GM19468 (cell line): Measurements from ENCODE around the gene LRWD1.
"Not testable (repeated sequence)": the region's sequence is repeated elsewhere in the genome, so short reads cannot be mapped to it uniquely, and the experiment has no call there.

Source experiments
- ATAC-seq: cut with Tn5 transposase; IDR thresholded peaks from one replicate; pipeline ENCODE4 v1.9.1; 2021; ENCODE audit warnings: mild to moderate bottlenecking, moderate library complexity, moderate number of reproducible peaks; ENCODE audit not compliant: unreplicated experiment; ENCODE audit errors: extremely low read depth

Gene LRWD1

DNA sequence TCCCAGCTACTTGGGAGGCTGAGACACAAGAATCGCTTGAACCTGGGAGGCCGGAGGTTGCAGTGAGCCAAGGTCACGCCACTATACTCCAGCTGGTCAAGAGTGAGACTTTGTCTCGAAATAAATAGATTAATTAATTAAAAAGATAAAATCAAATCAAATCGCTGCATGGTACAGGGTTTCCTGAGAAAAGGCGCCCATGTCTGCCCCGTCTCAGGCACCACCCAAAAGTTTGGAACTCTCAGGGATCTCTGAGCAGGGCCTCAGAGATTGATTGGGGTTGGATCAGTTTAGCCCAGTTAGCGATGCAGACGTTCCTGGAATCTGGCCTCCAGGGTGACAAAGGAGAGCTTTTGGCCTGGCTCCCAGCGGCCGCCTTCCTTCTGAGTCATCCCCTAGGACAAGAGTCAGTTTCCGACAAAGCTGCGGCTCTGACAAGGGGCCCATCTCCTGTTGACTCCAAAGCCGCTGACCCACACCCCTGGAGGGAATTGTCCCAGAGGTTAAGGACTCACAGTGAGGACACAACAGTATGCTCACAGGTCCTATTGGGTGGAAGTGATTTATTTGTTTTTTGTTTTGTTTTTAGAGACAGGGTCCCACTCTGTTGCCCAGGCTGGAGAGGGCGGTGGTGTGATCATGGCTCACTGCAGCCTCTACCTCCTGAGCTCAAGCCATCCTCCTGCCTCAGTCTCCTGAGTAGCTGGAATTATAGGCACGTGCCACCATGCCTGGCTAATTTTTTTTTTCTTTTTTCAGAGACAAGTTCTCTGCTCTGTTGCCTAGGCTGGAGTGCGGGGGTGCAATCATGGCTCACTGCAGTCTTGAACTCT is 24.6 kb upstream of the LRWD1 start:
- no peak for ATAC-seq

DNA sequence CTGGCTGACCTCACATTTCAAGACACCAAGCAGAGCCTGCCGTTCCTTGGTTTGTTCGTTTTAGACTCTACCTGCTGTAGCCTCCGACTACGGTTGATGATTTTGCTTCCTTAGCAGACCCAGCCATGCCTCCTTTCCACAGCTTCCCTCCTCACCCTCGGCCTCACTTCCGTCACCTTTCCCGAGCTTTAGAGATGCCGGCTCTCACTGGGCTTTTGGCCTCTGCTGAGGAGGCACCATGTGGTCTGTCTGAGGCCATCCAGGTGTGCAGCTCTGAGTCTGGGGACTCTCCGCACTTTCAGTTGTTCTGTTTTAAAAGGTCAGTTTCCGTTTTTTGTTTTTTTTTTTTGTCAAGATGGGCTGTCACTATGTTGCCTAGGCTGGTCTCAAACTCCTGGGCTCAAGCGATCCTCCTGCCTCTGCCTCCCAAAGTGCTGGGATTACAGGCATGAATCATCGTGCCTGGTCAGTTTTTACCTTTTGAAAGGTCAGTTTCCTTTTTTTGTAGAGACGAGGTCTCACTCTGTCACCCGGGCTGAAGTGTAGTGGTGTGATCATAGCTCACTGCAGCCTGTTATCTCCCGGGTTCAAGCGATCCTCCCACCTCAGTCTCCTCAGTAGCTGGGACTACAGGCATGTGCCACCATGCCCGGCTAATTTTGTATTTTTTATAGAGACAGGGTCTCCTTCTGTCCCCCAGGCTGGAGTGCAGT is 19.7 kb upstream of the LRWD1 start:
- no peak for ATAC-seq

DNA sequence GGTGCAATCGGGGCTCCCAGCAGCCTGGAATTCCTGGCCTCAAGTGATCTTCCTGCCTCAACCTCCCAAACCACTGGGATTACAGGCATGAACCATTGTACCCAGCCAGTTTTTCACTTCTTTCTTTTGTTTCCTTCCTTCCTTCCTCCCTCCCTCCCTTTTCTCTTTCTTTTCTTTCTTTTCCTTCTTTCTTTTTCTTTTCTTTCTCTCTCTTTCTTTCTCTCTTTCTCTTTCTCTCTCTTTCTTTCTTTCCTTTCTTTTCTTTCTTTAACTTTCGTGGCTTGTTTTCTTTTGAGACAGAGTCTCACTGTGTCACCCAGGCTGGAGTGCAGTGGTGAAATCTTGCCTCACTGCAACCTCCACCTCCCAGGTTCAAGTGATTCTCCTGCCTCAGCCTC is 19.1 kb upstream of the LRWD1 start:
- no peak for ATAC-seq

DNA sequence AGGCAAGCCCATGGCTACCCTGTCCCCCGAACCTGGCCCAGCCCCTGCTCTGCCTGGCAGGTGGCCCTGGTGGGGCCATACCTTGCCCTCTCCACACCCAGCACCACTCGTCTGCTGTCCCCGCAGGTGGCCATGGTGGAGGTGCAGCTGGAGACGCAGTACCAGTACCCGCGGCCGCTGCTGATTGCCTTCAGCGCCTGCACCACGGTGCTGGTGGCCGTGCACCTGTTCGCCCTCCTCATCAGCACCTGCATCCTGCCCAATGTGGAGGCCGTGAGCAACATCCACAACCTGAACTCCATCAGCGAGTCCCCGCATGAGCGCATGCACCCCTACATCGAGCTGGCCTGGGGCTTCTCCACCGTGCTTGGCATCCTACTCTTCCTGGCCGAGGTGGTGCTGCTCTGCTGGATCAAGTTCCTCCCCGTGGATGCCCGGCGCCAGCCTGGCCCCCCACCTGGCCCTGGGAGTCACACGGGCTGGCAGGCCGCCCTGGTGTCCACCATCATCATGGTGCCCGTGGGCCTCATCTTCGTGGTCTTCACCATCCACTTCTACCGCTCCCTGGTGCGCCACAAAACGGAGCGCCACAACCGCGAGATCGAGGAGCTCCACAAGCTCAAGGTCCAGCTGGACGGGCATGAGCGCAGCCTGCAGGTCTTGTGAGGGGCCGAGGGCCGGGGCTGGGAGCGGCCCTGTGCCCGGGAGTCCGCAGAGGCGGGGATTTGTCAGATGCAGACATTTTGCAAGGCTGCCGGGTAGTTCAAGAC is 18.2 kb upstream of the LRWD1 start:
- no peak for ATAC-seq

DNA sequence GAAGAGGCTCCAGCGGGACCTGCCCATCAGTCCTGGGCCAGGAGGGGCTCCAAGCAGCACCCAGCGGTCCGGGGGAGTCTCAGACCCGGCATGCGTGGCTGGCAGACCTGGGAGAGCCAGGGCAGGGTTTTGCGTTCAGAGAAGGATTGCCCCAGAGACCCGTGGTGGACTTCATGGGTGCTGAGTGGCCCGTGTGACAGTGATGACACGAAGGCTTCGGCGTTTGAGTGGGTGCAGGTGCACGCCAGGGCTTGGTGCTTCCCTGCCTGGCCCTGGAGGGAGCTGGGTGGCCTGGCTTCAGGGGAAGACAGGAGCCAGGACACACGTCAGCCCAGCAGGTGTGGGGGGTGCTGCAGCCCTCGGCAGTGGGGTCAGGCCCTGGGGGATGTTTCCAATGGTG is 17.5 kb upstream of the LRWD1 start:
- no peak for ATAC-seq

DNA sequence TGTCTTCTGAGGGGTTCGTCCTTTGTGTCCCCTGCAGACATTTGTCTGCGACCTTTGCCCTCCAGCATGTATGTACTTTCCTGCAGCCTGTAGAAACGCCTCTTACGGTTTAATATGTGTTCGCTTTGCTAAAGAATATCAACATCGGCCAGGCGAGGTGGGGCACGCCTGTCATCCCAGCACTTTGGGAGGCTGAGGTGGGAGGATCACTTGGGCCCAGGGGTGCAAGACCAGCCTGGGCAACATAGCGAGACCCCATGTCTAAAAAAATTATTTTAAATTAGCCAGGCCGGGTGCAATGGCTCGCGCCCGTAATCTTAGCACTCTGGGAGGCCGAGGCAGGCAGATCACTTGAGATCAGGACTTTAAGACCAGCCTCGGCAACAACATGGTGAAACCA is 15.6 kb upstream of the LRWD1 start:
- no peak for ATAC-seq

DNA sequence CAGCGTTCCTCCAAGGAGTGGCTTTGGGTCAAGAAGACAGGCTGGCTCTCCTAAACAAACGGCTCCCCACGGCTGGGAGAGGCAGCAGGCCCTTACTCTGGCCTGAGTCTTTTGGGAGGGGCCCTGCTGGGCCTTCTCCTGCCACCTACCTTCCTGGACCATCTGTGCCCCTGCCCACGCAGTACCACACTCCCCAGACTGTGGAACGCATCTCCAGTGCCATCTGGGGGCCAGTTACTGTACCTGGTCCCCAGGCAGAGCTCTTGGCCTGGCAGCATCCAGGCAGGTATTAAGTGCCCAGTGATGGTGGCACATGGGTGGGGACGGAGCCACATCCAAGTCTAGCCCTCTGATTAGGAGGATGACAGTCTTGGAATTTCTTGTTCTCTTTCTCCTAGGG is 14.5 kb upstream of the LRWD1 start:
- ATAC-seq, result no peak

DNA sequence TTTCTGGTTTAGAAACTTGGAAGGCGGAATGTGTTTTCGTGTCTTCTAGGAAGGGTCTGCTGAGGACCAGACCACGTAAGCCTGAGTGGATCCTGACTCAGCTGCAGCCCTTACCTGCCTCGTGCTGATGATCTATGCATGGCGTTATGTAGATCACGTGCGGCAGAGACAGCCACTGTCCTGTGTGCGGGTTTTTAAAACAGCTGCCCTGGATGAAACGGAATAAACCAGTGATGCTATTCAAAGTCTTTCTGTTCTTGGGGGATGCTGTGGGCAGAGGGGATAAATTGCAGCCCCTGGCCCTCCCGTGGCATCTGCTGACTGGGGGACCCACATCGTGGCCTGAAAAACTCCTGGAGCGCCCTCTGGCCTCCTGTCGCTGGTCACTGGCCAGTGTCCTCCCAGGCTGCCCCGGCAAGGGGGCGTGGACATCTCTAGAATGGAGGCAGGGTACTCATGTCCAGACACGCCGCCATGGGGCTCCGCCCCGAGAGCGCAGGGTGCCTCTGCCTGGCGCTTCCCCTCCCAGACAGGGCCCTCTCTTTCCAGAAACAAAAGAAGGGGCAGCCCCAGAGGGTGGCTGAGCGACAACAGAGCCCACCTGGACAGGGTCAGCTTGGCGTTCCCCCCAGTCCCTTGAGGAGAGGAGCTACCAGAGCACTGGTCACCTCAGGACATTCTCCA is 13.3 kb upstream of the LRWD1 start:
- no peak for ATAC-seq

DNA sequence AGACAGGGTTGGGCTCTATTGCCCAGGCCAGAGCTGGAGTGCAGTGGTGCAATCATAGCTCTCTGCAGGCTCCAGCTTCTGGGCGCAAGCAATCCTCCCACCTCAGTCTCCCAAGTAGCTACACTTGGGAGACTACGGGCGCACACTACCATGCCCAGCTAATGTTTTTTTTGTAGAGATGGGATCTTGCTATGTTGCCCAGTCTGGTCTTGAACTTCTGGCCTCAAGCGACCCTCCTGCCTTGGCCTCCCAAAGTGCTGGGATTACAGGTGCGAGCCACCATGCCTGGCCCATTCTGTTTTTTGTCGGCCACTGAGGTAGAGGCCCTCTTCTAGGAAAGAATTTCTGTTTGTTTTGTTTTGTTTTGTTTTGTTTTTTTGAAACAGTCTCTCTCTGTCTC is 12.3 kb upstream of the LRWD1 start:
- no peak for ATAC-seq

DNA sequence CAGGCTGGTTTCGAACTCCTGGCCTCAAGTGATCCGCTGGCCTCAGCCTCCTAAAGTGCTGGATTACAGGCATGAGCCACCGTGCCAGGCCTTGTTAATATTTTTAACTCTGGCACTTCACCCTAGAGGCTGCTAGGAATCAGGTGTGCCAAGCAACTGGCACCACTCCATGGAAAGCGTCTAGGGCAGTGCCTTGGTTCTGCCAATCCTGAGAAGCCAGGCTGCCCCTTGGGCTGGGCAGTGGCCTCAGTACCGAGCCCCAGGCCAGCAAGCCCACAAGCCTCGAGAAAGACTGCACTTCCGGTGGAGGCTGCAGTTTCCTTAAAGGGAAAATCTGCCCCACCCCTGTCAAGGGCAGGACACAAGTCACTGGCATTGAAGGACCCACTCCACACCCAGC is 11.5 kb upstream of the LRWD1 start:
- no peak for ATAC-seq

DNA sequence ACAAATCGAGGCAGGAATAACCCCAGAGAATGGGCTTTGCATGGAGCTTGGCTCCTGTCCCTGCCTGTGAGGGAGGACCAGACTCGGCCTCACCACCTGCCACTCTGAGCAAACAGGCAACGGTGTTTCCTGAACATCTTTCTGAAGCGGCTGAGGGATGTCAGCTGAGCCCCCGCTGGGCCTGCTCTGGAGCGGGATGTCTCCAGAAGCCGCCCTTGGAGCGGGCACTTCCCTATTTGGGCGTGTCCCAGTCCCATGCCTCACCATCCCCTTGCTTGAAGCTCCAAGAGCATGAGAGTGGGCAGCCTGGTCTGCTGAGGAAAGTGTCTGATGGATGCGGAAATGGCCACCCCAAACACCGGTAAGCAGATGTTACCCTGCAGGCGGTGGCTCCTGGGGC is 10.3 kb upstream of the LRWD1 start:
- ATAC-seq, result no peak

DNA sequence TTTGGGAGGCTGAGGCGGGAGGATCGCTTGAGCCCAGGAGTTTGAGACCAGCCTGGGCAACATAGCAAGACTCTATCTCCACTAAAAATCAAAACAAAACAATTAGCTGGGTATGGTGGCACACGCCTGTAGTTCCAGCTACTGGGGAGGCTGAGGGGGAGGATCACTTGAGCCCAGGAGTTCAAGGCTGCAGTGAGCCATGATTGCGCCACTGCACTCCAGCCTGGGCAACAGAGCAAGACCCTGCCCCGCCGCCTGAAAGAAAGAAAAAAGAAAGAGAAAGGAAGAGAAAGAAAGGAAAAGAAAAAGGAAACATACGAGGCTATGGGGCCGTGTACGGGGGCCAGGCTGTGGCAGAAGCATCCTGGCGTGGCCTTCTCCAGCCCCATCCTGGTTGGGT is 9.9 kb upstream of the LRWD1 start:
- not testable (repeated sequence) for ATAC-seq

DNA sequence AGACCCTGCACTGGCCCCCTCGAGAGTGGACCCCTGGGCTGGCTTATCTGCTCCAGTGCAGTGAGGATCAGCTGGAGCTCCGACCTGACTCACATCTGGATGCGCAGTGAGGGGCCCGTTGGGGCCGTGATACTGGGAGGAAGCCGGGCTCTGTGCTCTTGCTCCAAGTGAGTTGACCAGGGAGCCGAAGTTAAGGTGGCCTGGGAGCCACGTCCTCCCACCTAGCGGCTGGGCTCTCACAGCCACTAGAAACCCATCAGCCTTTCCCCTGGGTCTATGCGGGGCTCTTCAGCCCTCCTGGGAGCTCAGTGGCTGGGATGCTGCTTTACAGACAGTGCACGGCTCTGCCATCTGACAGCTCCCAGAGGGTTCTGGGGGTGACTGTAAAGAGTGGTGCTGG is 9.2 kb upstream of the LRWD1 start:
- no peak for ATAC-seq

DNA sequence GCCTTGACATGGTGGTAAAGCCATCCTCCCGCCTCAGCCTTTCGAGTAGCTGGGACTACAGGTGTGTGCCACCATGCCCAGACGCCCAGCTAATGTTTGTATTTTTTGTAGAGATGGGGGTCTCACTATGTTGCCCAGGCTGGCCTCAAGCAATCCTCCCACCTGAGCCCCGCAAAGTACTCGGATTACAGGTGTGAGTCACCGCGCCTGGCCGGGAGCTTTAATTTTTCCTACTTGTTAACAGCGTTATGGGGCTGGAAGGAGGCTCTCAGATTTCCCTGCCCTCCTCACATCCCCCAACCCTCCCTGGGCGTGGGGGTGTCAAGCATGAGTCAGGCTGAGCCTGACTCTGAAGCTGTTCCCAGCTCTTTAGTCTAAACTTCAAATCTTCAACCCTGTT is 8.5 kb upstream of the LRWD1 start:
- no peak for ATAC-seq

DNA sequence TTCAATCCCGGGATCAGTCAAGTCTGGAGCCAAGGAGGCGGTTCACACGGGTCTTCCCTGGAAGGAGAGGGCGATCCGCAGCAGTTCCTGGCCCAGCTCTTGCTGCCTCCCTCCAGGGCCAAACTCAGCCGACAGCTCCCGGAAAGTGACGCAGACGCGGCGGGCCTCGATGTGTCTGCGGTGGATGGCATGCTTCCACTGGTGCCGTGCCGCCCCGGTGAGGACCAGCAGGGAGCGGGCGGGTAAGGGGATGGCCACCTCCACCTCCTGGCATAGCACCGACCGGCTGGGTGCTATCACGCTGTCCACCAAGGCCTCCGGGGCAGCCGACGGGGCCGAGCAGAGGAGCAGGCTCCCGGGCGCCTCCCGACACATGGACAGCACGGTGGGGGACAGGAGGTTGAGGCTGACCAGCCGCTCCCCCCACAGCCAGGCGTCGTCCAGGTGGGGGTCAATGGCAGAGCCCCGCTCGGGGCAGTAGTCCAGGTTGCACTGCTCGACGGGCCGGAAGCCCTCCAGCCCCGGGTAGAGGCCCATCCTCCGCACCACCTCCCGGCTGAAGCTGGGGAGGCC is 7.3 kb upstream of the LRWD1 start:
- no peak for ATAC-seq

DNA sequence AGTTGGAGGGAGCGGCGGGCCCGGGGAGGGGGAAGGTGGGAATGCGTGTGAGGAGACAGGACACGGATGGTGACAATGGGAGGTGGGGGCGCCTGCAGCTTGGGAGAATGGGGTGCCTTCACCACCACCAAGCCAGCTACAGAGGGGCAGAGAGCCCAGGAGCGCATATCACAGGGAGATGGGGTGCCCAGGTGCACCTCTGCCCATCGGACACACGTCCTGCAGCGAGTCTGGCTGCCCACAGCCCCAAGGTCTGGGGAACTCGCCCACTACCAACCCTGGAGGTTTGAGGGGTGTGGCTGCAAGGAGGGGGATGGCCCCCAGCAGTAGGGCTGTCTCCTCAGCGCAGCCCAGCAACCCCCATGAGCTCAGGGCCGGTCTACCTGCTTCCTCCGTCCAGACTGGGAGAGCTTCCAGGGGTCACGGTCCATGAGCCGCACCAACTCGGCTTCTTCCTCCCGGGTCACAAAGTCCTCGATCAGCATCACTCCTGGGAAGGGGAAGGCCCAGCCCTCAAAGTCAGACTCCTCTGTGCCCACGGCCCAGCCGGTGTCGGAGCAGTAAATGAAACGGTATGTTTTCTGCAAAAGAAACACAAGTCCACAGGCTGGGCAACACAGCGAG is 5.5 kb upstream of the LRWD1 start:
- no peak for ATAC-seq

DNA sequence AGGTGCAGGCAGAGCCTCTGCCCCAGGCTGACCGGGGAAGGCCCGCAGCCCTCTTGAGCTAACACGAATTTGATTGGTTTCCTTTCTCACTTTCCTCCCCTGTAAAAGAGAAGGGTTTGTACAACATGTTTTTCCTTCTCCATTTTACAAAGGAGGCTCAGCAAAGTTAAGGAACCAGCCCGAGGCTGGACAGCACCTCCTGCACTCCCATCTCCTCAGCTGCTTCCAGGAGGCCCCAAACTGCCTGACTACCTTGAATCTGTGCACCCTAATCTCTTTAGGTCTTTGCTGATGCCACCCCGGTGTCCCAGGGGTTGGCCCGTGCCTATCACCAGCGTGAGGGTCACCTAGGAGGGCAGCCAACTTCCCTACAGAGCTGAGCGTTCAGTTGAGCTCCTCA is 4.3 kb upstream of the LRWD1 start:
- ATAC-seq, result no peak

DNA sequence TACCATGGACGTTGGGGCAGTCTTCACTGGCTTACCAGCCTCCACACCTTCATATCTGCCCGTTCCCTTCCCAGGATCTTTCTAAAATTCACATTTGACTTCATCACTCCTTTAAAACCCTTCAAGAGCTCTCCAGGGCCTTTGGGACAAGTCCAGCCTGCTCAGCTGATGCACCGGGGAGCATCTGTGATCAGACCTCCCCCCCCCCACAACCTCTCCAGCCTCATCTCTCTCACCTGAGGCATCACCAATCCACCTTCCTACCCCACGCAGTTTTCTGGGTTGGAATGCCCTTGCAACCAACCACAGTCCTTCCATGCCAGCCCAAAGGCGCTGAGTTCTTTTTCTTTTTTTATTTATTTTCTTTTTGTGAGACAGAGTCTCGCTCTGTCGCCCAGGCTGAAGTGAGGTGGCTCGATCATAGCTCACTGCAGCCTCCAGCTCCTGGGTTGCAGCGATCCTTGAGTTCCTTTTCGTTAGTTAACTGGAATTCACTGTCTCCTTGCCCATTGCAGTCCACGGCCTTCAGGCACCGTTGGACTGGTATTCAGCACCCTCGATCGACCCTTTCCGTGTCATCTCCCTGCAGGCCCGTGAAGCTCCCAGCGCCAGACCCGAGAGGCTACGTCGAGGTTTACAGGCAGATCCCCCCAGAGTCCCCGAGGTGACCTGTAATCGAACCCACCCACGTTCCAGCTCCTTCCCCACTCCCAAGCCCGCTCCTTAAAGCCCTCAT is 775 bp upstream of the LRWD1 start:
- ATAC-seq, result no peak

DNA sequence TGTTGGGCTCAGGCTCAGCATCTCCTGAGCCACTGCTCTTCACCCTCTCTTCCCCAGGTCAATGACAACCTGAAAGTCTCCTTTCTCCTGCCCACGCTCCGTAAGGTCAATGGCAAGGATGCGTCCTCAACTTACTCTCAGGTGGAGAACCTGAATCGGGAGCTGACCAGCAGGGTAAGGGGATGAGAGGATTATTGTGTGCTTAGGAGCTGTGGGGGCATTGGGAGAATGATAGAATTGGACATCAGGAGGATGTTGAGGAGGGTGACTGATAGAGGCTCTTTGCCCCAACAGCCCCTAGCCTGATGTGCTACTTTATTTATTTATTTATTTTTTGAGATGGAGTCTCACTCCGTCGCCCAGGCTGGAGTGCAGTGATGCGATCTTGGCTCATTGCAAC is 1.3 kb downstream of the LRWD1 start:
- ATAC-seq, result no peak
